Effector memory CD4-positive, alpha-beta T cell (primary cell): ENCODE data around the gene ACADM.

Experiments
- DNase-seq, 3 donors: peaks; one replicate each; pipeline ENCODE4 v3.0.0-alpha.2; 2020
- H3K27ac ChIP-seq: 2 replicates; pipeline ENCODE4 v1.7.0; 2013; ENCODE audit warnings: mild to moderate bottlenecking, low read length, moderate library complexity; ENCODE audit not compliant: insufficient read depth, poor library complexity, severe bottlenecking
- H3K27me3 ChIP-seq: replicated peaks from 2 replicates; pipeline ENCODE4 v1.7.0; 2013; ENCODE audit warnings: mild to moderate bottlenecking, low read length; ENCODE audit not compliant: insufficient read depth, control insufficient read depth, poor library complexity, severe bottlenecking
- H3K36me3 ChIP-seq: 2 replicates; pipeline ENCODE4 v1.7.0; 2013; ENCODE audit warnings: mild to moderate bottlenecking, low read length, moderate library complexity; ENCODE audit not compliant: control insufficient read depth, insufficient read depth
- H3K4me1 ChIP-seq: 2 replicates; pipeline ENCODE4 v1.7.0; 2013; ENCODE audit warnings: low read length, mild to moderate bottlenecking; ENCODE audit not compliant: control insufficient read depth, insufficient read depth, poor library complexity, severe bottlenecking
- H3K4me3 ChIP-seq: 2 replicates; pipeline ENCODE4 v1.7.0; 2013; ENCODE audit warnings: low read length, low read depth, mild to moderate bottlenecking; ENCODE audit not compliant: insufficient read depth, poor library complexity, severe bottlenecking
- H3K9me3 ChIP-seq: 2 replicates; pipeline ENCODE4 v1.7.0; 2013; ENCODE audit warnings: mild to moderate bottlenecking, low read length, moderate library complexity; ENCODE audit not compliant: control insufficient read depth

ACADM gene

DNA sequence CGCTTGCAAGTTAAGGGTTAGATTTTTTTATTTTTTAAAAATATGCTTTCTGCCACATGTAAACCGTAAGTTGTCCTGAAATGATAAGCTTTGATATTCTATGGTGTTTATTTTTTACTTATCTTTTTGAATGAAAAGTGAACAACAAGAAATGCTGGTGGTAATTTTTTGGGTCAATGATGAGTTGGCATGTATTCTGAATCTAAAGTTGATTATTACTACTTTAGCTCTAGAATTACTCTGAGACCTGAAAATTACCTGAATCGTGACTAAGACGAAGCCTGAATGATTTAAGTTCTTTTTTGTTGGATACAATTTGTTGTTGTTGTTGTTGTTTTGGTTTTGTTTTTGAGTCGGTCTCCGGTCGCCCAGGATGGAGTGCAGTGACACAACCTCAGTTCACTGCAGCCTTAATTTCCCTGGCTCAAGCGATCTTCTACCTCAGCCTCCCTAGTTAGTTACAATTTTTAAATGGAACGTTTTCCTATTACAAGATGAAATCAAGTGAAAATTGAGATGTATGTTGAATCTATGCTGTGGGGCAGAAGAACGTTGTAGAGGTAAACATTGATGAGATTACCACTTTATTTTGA is 62.5 kb downstream of the ACADM start:
- DNase-seq = no peak
- peaks cover 14% of the 10 kb centered on the region for H3K36me3 ChIP-seq
- H3K27ac ChIP-seq = peak overlapping the region; percentile 76

GRCh38 chr1:75787524-75787923 is 63.0 kb downstream of the ACADM start:
- no peaks in the 10 kb centered on the region for H3K27me3 ChIP-seq
- H3K9me3 ChIP-seq = no peaks in the 10 kb centered on the region
- H3K27ac ChIP-seq = peak overlapping the region; percentile 76
- no peak for DNase-seq
- H3K4me1 ChIP-seq = peaks cover 25% of the 10 kb centered on the region
- H3K36me3 ChIP-seq = peaks cover 19% of the 10 kb centered on the region
- H3K4me3 ChIP-seq = peak overlapping the region; percentile 63

More for the DNA sequence above, 62.5 kb downstream of the ACADM start:
- Histone ChIP-seq H3K4me1 (peaks cover 25% of the 10 kb centered on the region), H3K27me3 (no peaks in the 10 kb centered on the region), H3K4me3 (peak overlapping the region; percentile 63), H3K9me3 (no peaks in the 10 kb centered on the region)

GRCh38 chr1:75789988-75790387 is 65.5 kb downstream of the ACADM start:
- H3K27me3 ChIP-seq = no peaks in the 10 kb centered on the region
- no peak for DNase-seq
- H3K4me1 ChIP-seq = peaks cover 25% of the 10 kb centered on the region
- no peaks in the 10 kb centered on the region for H3K9me3 ChIP-seq
- H3K4me3 ChIP-seq = peak overlapping the region; percentile 2
- H3K36me3 ChIP-seq = peaks cover 40% of the 10 kb centered on the region
- H3K27ac ChIP-seq = peak overlapping the region; percentile 43

- no peak for DNase-seq
- Histone ChIP-seq H3K9me3 (no peaks in the 10 kb centered on the region), H3K4me3 (peak overlapping the region; percentile 22), H3K27me3 (no peaks in the 10 kb centered on the region), H3K27ac (peak overlapping the region; percentile 43), H3K36me3 (peaks cover 49% of the 10 kb centered on the region), H3K4me1 (peaks cover 20% of the 10 kb centered on the region)
Measured at GRCh38 chr1:75791022-75791421, 66.5 kb downstream of the ACADM start.

DNA sequence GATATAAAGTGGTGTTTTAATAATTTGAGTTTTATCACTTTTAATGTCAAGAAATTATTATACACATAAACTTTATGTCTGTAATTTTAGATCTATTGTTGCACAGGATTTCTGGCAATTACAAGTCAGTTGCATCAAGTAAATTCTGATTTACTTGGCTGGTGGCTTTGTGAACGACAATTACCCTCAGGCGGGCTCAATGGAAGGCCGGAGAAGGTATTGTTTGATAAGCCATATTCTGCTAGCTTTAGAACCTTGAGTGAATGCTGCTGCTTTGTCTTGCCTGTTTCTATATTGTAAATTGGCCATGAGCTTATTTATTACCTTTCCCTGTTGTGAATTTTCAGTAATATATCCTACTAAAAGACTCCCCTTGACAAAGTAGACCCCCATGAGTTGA is 67.6 kb downstream of the ACADM start:
- H3K27ac ChIP-seq = no peak overlapping the region
- peaks cover 20% of the 10 kb centered on the region for H3K4me1 ChIP-seq
- H3K9me3 ChIP-seq = no peaks in the 10 kb centered on the region
- no peak overlapping the region for H3K4me3 ChIP-seq
- no peaks in the 10 kb centered on the region for H3K27me3 ChIP-seq
- DNase-seq = no peak
- H3K36me3 ChIP-seq = peaks cover 53% of the 10 kb centered on the region

GRCh38 chr1:75794382-75794781 is 69.9 kb downstream of the ACADM start:
- DNase-seq = no peak
- Histone ChIP-seq H3K9me3 (no peaks in the 10 kb centered on the region), H3K4me3 (no peak overlapping the region), H3K4me1 (peaks cover 11% of the 10 kb centered on the region), H3K36me3 (peaks cover 53% of the 10 kb centered on the region), H3K27me3 (no peaks in the 10 kb centered on the region), H3K27ac (no peak overlapping the region)

- peaks cover 3% of the 10 kb centered on the region for H3K4me1 ChIP-seq
- H3K36me3 ChIP-seq = peaks cover 48% of the 10 kb centered on the region
- no peak for DNase-seq
- H3K9me3 ChIP-seq = no peaks in the 10 kb centered on the region
- no peak overlapping the region for H3K27ac ChIP-seq
- no peak overlapping the region for H3K4me3 ChIP-seq
- no peaks in the 10 kb centered on the region for H3K27me3 ChIP-seq
Measured at GRCh38 chr1:75795703-75796193, 71.2 kb downstream of the ACADM start.

DNA sequence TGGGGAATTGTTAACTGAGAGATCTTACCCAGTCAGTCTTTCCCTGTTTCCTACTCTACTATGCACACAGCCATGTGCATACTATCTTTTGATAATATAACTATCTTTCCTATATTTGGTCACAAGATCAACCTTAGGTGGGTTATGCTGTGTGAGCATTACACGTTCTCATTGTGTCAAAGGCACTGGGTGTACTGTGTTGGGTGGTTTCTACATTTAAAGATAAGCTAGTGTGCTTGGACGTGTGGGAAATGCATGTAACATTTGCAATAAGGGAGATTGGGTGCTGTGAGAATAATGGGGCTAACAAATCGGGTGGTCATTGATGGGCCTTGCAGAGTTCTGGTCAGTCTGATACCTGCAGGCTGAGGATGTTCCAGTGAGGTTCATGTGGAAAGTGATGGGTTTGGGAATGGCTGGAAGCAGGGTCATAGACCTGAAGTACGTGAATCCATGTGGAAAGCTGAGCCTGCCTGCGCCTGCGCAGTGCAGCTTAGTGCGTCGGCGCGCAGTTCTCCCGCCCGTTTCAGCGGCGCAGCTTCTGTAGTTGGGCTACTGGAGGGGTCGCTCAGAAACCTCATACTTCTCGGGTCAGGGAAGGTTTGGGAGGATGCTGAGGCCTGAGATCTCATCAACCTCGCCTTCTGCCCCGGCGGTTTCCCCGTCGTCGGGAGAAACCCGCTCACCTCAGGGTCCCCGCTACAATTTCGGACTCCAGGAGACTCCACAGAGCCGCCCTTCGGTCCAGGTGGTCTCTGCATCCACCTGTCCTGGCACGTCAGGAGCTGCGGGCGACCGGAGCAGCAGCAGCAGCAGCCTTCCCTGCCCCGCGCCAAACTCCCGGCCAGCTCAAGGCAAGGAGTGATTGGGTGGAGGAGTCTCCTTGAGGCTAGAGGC is 72.1 kb downstream of the ACADM start, which contains the start of gene MSH4:
TSS of gene MSH4 (plus strand) at position 507 of the 897 bp plus-strand sequence. CDS start at position 611, 104 bp downstream.
- H3K4me3 ChIP-seq = no peak within 1 kb of the TSS
- H3K4me1 ChIP-seq = no peaks in the 10 kb centered on the region
- no peaks in the 10 kb centered on the region for H3K9me3 ChIP-seq
- no peaks in the 10 kb centered on the region for H3K27me3 ChIP-seq
- H3K27ac ChIP-seq = no peak within 1 kb of the TSS
- H3K36me3 ChIP-seq = peaks cover 43% of the 10 kb centered on the region
- no peak for DNase-seq

DNA sequence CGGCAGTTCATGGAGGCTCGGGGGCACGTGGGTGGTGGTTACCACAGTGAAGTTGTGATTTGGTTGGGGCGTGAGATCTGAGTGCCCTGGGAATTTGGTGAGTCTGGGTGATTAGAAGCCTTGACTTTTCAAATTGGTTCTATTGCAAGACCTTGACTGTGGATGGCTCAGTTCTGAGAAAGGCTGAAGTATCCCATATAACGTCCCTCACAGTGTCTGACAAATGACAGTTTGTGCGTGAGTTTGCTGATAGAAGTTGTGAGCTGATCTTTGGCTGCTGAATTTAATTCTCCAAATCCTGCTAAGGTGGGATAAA is 72.7 kb downstream of the ACADM start:
- H3K36me3 ChIP-seq = peaks cover 37% of the 10 kb centered on the region
- H3K4me3 ChIP-seq = no peak overlapping the region
- no peak for DNase-seq
- no peaks in the 10 kb centered on the region for H3K27me3 ChIP-seq
- H3K9me3 ChIP-seq = no peaks in the 10 kb centered on the region
- no peak overlapping the region for H3K27ac ChIP-seq
- no peaks in the 10 kb centered on the region for H3K4me1 ChIP-seq

- DNase-seq = no peak
- Histone ChIP-seq H3K4me1 (no peaks in the 10 kb centered on the region), H3K9me3 (no peaks in the 10 kb centered on the region), H3K27ac (no peak overlapping the region), H3K27me3 (no peaks in the 10 kb centered on the region), H3K4me3 (no peak overlapping the region), H3K36me3 (peaks cover 33% of the 10 kb centered on the region)
Measured at GRCh38 chr1:75797606-75798216, 73.2 kb downstream of the ACADM start.
